ENCODE results near the gene PSMB1. TPM values are rescaled to one million over a fixed set of nuclear protein-coding genes. Genes with fewer than 3 reads are reported as not detected.

Gene PSMB1
- total and polyA plus RNA-seq, 9 of the 15 experiments (the other 6 are each of a cell fraction or from before 2014, with no cell fraction given), result 447 to 2,953 (median 884) TPM

DNA sequence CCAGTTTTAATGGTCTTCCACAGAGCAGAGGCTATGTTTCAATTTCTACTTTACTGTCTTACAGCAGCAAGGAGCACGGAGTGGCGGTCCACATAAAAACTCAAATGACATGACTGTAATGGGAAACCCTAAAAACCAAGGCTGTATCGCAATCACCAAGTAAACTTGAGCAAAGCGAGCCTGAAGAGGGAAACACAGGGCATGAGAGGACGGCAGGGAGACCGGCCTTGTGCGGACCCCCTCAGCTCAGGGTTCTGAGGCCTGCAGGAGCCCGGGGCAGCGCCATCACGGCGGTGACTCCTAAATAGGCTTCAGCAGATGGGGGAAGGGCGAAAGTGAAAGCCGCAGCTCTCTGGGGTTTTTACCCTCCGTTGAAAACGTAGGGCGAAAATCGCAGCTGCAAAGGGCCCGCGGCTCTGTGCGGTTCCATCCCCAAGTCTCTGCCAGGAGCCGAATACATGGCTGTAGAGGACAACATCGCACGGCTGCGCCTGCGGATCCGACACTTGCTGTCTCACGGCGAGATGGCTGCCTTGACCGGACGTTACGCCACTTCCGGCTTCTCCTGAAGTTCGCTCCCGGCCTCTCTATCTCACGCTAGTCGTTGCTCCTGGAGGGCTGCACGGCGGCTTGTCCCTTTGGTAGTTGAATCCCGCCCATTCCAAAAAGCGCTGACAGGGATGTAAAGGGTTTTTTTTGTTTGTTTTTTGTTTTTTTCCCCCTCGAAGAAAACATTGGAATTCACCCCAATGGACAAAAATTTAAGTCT is at the start of gene PSMB1 (continued):
- TF ChIP-seq, protein P1, sequence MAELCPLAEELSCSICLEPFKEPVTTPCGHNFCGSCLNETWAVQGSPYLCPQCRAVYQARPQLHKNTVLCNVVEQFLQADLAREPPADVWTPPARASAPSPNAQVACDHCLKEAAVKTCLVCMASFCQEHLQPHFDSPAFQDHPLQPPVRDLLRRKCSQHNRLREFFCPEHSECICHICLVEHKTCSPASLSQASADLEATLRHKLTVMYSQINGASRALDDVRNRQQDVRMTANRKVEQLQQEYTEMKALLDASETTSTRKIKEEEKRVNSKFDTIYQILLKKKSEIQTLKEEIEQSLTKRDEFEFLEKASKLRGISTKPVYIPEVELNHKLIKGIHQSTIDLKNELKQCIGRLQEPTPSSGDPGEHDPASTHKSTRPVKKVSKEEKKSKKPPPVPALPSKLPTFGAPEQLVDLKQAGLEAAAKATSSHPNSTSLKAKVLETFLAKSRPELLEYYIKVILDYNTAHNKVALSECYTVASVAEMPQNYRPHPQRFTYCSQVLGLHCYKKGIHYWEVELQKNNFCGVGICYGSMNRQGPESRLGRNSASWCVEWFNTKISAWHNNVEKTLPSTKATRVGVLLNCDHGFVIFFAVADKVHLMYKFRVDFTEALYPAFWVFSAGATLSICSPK (IDR thresholded peaks at IDR 0.05; ENCODE audit: borderline replicate concordance), result no peak
- TF ChIP-seq NR4A1 (CRISPR knock-in tag; IDR thresholded peaks at IDR 0.05) (0 out of 2 replicates have a peak, but pooled peaks have one; percentile 71), NR4A1 (tag; IDR thresholded peaks at IDR 0.05) (no peak), MYC (IDR thresholded peaks at IDR 0.05; ENCODE audit: low read depth, low read length) (peak; percentile 84), MYC (CRISPR knock-in tag; IDR thresholded peaks at IDR 0.05; ENCODE audit: borderline replicate concordance, low read depth) (peak; percentile 55; the same call in 1 of the 2 replicates), ZNF12 (CRISPR knock-in tag; IDR thresholded peaks at IDR 0.05) (no peak), ZNF780A (CRISPR knock-in tag; IDR thresholded peaks at IDR 0.05) (no peak), ZNF717 (CRISPR knock-in tag; IDR thresholded peaks at IDR 0.05) (no peak), NFE2L1 (tag; IDR thresholded peaks at IDR 0.05; ENCODE audit: borderline replicate concordance, low read depth) (no peak), GABPB1 (CRISPR knock-in tag; IDR thresholded peaks at IDR 0.05) (peak; percentile 96), CCAR2 (IDR thresholded peaks at IDR 0.05; ENCODE audit: low read depth, low read length) (no peak), HDAC8 (tag; IDR thresholded peaks at IDR 0.05) (no peak), SMARCE1 (IDR thresholded peaks at IDR 0.05) (peak; percentile 50; the same call in 1 of the 2 replicates), HDGF (IDR thresholded peaks at IDR 0.05) (no peak), TAF7 (tag; IDR thresholded peaks at IDR 0.05) (peak; percentile 83), CBX3 (IDR thresholded peaks at IDR 0.05; ENCODE audit: borderline replicate concordance in 1 of 2, low read length in 2 of 2) (peak in 1 of 2 experiments; percentile 70; a peak in 2 of 3 replicates)
- TF ChIP-seq, protein P2, sequence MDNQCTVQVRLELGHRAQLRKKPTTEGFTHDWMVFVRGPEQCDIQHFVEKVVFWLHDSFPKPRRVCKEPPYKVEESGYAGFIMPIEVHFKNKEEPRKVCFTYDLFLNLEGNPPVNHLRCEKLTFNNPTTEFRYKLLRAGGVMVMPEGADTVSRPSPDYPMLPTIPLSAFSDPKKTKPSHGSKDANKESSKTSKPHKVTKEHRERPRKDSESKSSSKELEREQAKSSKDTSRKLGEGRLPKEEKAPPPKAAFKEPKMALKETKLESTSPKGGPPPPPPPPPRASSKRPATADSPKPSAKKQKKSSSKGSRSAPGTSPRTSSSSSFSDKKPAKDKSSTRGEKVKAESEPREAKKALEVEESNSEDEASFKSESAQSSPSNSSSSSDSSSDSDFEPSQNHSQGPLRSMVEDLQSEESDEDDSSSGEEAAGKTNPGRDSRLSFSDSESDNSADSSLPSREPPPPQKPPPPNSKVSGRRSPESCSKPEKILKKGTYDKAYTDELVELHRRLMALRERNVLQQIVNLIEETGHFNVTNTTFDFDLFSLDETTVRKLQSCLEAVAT (IDR thresholded peaks at IDR 0.05), result peak; percentile 45 to 85; a peak in 2 of 4 replicates
- TF ChIP-seq, protein P3, sequence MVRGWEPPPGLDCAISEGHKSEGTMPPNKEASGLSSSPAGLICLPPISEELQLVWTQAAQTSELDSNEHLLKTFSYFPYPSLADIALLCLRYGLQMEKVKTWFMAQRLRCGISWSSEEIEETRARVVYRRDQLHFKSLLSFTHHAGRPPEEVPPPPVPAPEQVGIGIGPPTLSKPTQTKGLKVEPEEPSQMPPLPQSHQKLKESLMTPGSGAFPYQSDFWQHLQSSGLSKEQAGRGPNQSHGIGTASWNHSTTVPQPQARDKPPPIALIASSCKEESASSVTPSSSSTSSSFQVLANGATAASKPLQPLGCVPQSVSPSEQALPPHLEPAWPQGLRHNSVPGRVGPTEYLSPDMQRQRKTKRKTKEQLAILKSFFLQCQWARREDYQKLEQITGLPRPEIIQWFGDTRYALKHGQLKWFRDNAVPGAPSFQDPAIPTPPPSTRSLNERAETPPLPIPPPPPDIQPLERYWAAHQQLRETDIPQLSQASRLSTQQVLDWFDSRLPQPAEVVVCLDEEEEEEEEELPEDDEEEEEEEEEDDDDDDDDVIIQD (CRISPR knock-in tag; IDR thresholded peaks at IDR 0.05), result no peak
- TF ChIP-seq, protein P4, sequence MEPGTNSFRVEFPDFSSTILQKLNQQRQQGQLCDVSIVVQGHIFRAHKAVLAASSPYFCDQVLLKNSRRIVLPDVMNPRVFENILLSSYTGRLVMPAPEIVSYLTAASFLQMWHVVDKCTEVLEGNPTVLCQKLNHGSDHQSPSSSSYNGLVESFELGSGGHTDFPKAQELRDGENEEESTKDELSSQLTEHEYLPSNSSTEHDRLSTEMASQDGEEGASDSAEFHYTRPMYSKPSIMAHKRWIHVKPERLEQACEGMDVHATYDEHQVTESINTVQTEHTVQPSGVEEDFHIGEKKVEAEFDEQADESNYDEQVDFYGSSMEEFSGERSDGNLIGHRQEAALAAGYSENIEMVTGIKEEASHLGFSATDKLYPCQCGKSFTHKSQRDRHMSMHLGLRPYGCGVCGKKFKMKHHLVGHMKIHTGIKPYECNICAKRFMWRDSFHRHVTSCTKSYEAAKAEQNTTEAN (CRISPR knock-in tag; IDR thresholded peaks at IDR 0.05), result peak; percentile 67; the same call in 1 of the 2 replicates
- TF ChIP-seq, protein P5, sequence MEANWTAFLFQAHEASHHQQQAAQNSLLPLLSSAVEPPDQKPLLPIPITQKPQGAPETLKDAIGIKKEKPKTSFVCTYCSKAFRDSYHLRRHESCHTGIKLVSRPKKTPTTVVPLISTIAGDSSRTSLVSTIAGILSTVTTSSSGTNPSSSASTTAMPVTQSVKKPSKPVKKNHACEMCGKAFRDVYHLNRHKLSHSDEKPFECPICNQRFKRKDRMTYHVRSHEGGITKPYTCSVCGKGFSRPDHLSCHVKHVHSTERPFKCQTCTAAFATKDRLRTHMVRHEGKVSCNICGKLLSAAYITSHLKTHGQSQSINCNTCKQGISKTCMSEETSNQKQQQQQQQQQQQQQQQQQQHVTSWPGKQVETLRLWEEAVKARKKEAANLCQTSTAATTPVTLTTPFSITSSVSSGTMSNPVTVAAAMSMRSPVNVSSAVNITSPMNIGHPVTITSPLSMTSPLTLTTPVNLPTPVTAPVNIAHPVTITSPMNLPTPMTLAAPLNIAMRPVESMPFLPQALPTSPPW (CRISPR knock-in tag; IDR thresholded peaks at IDR 0.05), result no peak

Data from K562 (cell line).